Activated CD4-positive, alpha-beta memory T cell treated with anti-CD3 and anti-CD28 coated beads, Interleukin-2, amount 10 ng/mL, durations not matched to agents 7 days and 5 days (primary cell): ENCODE measurements around the gene AGBL1. TPM values are rescaled to one million over a fixed set of nuclear protein-coding genes. Genes with fewer than 3 reads are reported as not detected.

Experiments used
- CTCF ChIA-PET: fragments of 350-600 bp; sonication (Branson Sonifier 250); formaldehyde crosslinking; loops from one replicate; lab custom pipeline; 2021; ENCODE audit warnings: antibody characterized with exemption, inconsistent platforms; lab: Charles Lee
- POLR2A ChIA-PET: fragments of 350-600 bp; sonication (Branson Sonifier 250); formaldehyde crosslinking; loops from one replicate; lab custom pipeline; 2021; ENCODE audit warnings: antibody characterized with exemption; lab: Charles Lee
- DNase-seq: peaks from one replicate; pipeline ENCODE4 v3.0.0-alpha.2; 2020
- H3K27ac Mint-ChIP-seq: one replicate; pipeline ENCODE4 v1.8.0; 2021; ENCODE audit warnings: mild to moderate bottlenecking, mixed read lengths
- H3K27me3 Mint-ChIP-seq: one replicate; pipeline ENCODE4 v1.8.0; 2021; ENCODE audit warnings: mixed read lengths
- H3K36me3 Mint-ChIP-seq: one replicate; pipeline ENCODE4 v1.8.0; 2021; ENCODE audit warnings: low read depth, mixed read lengths
- H3K4me1 Mint-ChIP-seq: one replicate; pipeline ENCODE4 v1.8.0; 2021; ENCODE audit warnings: mixed read lengths
- H3K4me3 Mint-ChIP-seq: one replicate; pipeline ENCODE4 v1.8.0; 2021; ENCODE audit warnings: mild to moderate bottlenecking, mixed read lengths
- H3K9me3 Mint-ChIP-seq: one replicate; pipeline ENCODE4 v1.8.0; 2021; ENCODE audit warnings: mixed read lengths
- total RNA-seq, 2 experiments: library from RNA; stranded (reverse); gene quantifications; one replicate each; pipeline ENCODE4 v1.2.3, GENCODE V29; 2021

The AGBL1 gene
- total RNA-seq, 2 experiments from 2014 or later: not detected

GRCh38 chr15:86773736-86774135 is 694.1 kb downstream of the AGBL1 start:
- Mint-ChIP-seq H3K27me3 (no peaks in the 10 kb centered on the region), H3K4me3 (no peak overlapping the region), H3K9me3 (peaks cover 2% of the 10 kb centered on the region), H3K4me1 (no peaks in the 10 kb centered on the region), H3K36me3 (no peaks in the 10 kb centered on the region), H3K27ac (no peak overlapping the region)
- CTCF ChIA-PET: no interaction called here
- DNase-seq: no peak
- POLR2A ChIA-PET: no interaction called here

GRCh38 chr15:86776145-86776544 is 696.5 kb downstream of the AGBL1 start:
- no peaks in the 10 kb centered on the region for H3K27me3 Mint-ChIP-seq
- H3K27ac Mint-ChIP-seq: no peak overlapping the region
- no peak overlapping the region for H3K4me3 Mint-ChIP-seq
- no peaks in the 10 kb centered on the region for H3K36me3 Mint-ChIP-seq
- POLR2A ChIA-PET: no interaction called here
- CTCF ChIA-PET: no interaction called here
- peaks cover 2% of the 10 kb centered on the region for H3K9me3 Mint-ChIP-seq
- no peak for DNase-seq
- H3K4me1 Mint-ChIP-seq: no peaks in the 10 kb centered on the region

GRCh38 chr15:86796521-86796920 is 716.9 kb downstream of the AGBL1 start:
- no peaks in the 10 kb centered on the region for H3K36me3 Mint-ChIP-seq
- no peaks in the 10 kb centered on the region for H3K9me3 Mint-ChIP-seq
- H3K4me3 Mint-ChIP-seq: no peak overlapping the region
- no peaks in the 10 kb centered on the region for H3K27me3 Mint-ChIP-seq
- no peak overlapping the region for H3K27ac Mint-ChIP-seq
- no peaks in the 10 kb centered on the region for H3K4me1 Mint-ChIP-seq
- ChIA-PET CTCF (no interaction called here), POLR2A (no interaction called here)
- DNase-seq: no peak

DNA sequence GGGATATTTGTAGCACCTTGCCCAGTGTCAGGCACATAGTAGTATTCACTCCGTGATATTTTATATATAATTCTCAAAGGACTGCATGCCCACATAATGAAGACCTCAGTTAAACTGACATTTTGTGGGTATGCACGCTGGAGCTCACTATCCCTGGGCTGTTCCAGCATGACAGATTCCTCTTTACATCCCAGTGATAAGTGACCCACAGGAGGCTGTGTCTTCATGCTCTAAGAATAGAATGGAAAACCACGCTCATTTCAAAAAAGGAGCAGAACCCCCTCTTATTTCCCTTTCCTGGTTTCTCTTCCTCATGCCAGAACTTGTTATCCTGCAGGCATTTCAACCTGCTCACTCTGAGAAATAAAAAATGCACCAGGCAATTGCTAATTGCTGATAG is 717.5 kb downstream of the AGBL1 start:
- H3K9me3 Mint-ChIP-seq: no peaks in the 10 kb centered on the region
- no peaks in the 10 kb centered on the region for H3K36me3 Mint-ChIP-seq
- DNase-seq: no peak
- H3K4me3 Mint-ChIP-seq: no peak overlapping the region
- POLR2A ChIA-PET: no interaction called here
- H3K27me3 Mint-ChIP-seq: no peaks in the 10 kb centered on the region
- CTCF ChIA-PET: no interaction called here
- no peaks in the 10 kb centered on the region for H3K4me1 Mint-ChIP-seq
- H3K27ac Mint-ChIP-seq: no peak overlapping the region

GRCh38 chr15:86799226-86799625 is 719.6 kb downstream of the AGBL1 start:
- ChIA-PET POLR2A (no interaction called here), CTCF (no interaction called here)
- no peaks in the 10 kb centered on the region for H3K27me3 Mint-ChIP-seq
- no peak for DNase-seq
- H3K36me3 Mint-ChIP-seq: no peaks in the 10 kb centered on the region
- no peaks in the 10 kb centered on the region for H3K9me3 Mint-ChIP-seq
- no peak overlapping the region for H3K4me3 Mint-ChIP-seq
- no peaks in the 10 kb centered on the region for H3K4me1 Mint-ChIP-seq
- no peak overlapping the region for H3K27ac Mint-ChIP-seq

DNA sequence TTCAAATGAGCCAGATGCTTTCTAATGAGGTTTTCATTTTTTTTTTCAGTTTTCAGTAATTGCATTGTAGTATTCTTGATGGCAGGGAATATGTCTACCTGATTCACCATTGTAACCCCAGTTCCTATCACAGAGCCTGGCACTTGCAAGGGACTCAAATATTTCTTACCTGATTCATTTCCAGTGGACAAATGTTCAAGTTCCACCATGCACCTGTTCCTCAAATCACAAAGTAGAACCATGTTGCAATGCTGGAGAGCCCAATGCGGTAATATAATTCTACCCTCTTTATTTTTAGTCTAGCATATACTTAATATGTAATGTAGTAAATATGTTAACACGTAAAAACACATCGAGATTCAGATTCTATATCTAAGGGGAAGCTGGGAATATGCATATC is 722.6 kb downstream of the AGBL1 start:
- no peak for DNase-seq
- Mint-ChIP-seq H3K36me3 (no peaks in the 10 kb centered on the region), H3K9me3 (no peaks in the 10 kb centered on the region), H3K4me1 (no peaks in the 10 kb centered on the region), H3K27ac (no peak overlapping the region), H3K27me3 (no peaks in the 10 kb centered on the region), H3K4me3 (no peak overlapping the region)
- POLR2A ChIA-PET: no interaction called here
- CTCF ChIA-PET: no interaction called here

DNA sequence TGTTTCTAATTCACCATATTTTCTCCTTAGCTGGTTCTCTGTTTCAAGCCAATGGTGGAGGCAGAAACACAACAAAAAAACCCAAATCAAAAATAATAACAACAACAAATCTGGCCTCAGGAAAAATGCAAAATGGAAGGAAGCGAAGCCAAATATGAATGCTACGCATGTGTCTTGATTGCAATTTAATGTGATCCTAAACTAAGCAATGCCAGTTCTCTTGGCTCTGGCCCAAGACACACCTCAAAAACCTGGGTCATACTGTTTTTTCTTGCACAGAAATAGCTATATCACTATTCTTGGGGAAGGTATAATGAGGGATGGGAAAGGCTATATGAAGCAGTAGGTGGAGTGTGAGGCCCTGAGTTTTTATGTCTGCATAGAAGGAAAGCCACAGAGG is 724.7 kb downstream of the AGBL1 start:
- CTCF ChIA-PET: no interaction called here
- no peak for DNase-seq

DNA sequence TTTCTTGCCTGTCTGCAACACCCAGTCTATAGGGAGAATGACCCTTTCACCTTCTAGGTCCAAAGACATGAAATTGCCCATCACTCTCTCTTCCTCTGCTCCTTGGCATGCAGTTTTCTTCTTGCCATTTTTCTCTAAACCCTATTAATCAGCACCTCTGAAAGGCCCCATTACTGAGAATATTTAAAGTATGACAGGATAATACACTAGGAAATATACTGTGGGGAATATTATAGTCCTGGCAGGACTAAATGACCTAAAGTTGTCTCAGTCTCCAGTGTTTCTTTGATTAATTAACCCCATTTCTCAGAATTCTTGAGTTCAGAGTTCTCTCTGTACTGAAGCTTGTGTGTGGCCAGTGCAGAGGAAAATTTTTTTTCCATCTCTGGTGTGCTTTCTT is 730.7 kb downstream of the AGBL1 start:
- H3K4me1 Mint-ChIP-seq: no peaks in the 10 kb centered on the region
- DNase-seq: no peak
- POLR2A ChIA-PET: no interaction called here
- H3K36me3 Mint-ChIP-seq: no peaks in the 10 kb centered on the region
- no peaks in the 10 kb centered on the region for H3K9me3 Mint-ChIP-seq
- H3K4me3 Mint-ChIP-seq: no peak overlapping the region
- CTCF ChIA-PET: no interaction called here
- H3K27ac Mint-ChIP-seq: no peak overlapping the region
- no peaks in the 10 kb centered on the region for H3K27me3 Mint-ChIP-seq

More for the DNA sequence above, 724.7 kb downstream of the AGBL1 start:
- no peaks in the 10 kb centered on the region for H3K4me1 Mint-ChIP-seq
- POLR2A ChIA-PET: no interaction called here
- H3K27ac Mint-ChIP-seq: no peak overlapping the region
- no peaks in the 10 kb centered on the region for H3K9me3 Mint-ChIP-seq
- no peaks in the 10 kb centered on the region for H3K36me3 Mint-ChIP-seq
- H3K4me3 Mint-ChIP-seq: no peak overlapping the region
- H3K27me3 Mint-ChIP-seq: no peaks in the 10 kb centered on the region

DNA sequence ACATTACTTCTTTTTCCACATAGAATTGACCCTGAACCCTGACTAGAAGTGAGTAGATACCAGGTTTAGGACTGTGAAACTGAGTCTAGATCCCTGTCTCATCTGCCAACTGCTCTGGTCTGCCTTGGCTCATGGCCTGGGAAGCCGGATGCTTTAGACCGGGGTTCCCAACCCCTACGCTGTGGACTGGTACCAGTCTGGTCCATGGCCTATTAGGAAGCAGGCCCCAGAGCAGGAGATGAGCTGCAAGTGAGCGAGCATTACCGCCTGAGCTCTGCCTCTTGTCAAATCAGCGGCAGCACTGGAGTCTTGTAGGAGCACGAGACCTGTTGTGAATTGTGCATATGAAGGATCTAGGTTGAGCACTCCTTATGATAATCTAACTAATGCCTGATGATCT is 734.2 kb downstream of the AGBL1 start:
- H3K27me3 Mint-ChIP-seq: no peaks in the 10 kb centered on the region
- DNase-seq: no peak
- no peaks in the 10 kb centered on the region for H3K36me3 Mint-ChIP-seq
- H3K9me3 Mint-ChIP-seq: no peaks in the 10 kb centered on the region
- H3K4me3 Mint-ChIP-seq: no peak overlapping the region
- POLR2A ChIA-PET: no interaction called here
- no peaks in the 10 kb centered on the region for H3K4me1 Mint-ChIP-seq
- CTCF ChIA-PET: no interaction called here
- H3K27ac Mint-ChIP-seq: no peak overlapping the region

- ChIA-PET CTCF (no interaction called here), POLR2A (no interaction called here)
- Mint-ChIP-seq H3K9me3 (no peaks in the 10 kb centered on the region), H3K4me3 (no peak overlapping the region), H3K27me3 (no peaks in the 10 kb centered on the region), H3K4me1 (no peaks in the 10 kb centered on the region), H3K27ac (no peak overlapping the region), H3K36me3 (no peaks in the 10 kb centered on the region)
- DNase-seq: no peak
Measured at GRCh38 chr15:86829245-86829644, 749.6 kb downstream of the AGBL1 start.

GRCh38 chr15:86830304-86830703 is 750.6 kb downstream of the AGBL1 start:
- DNase-seq: no peak

GRCh38 chr15:86833595-86833994 is 753.9 kb downstream of the AGBL1 start:
- Mint-ChIP-seq H3K27me3 (no peaks in the 10 kb centered on the region), H3K36me3 (no peaks in the 10 kb centered on the region)

More at GRCh38 chr15:86830304-86830703, 750.6 kb downstream of the AGBL1 start:
- Mint-ChIP-seq H3K27me3 (no peaks in the 10 kb centered on the region), H3K9me3 (no peaks in the 10 kb centered on the region), H3K4me1 (no peaks in the 10 kb centered on the region), H3K27ac (no peak overlapping the region), H3K4me3 (no peak overlapping the region), H3K36me3 (no peaks in the 10 kb centered on the region)
- ChIA-PET CTCF (no interaction called here), POLR2A (no interaction called here)

GRCh38 chr15:86834115-86834863 is 754.6 kb downstream of the AGBL1 start:
- Mint-ChIP-seq H3K4me3 (no peak overlapping the region), H3K4me1 (no peaks in the 10 kb centered on the region), H3K27ac (no peak overlapping the region), H3K9me3 (no peaks in the 10 kb centered on the region), H3K27me3 (no peaks in the 10 kb centered on the region), H3K36me3 (no peaks in the 10 kb centered on the region)
- DNase-seq: no peak
- ChIA-PET CTCF (no interaction called here), POLR2A (no interaction called here)

More at GRCh38 chr15:86833595-86833994, 753.9 kb downstream of the AGBL1 start:
- no peak for DNase-seq
- Mint-ChIP-seq H3K4me1 (no peaks in the 10 kb centered on the region), H3K27ac (no peak overlapping the region), H3K9me3 (no peaks in the 10 kb centered on the region), H3K4me3 (no peak overlapping the region)
- ChIA-PET POLR2A (no interaction called here), CTCF (no interaction called here)

- no peaks in the 10 kb centered on the region for H3K4me1 Mint-ChIP-seq
- DNase-seq: no peak
Measured at GRCh38 chr15:86837294-86838061, 757.8 kb downstream of the AGBL1 start.

More at GRCh38 chr15:86837294-86838061, 757.8 kb downstream of the AGBL1 start:
- Mint-ChIP-seq H3K4me3 (no peak overlapping the region), H3K36me3 (no peaks in the 10 kb centered on the region), H3K27ac (no peak overlapping the region), H3K9me3 (no peaks in the 10 kb centered on the region), H3K27me3 (no peaks in the 10 kb centered on the region)
- POLR2A ChIA-PET: no interaction called here
- CTCF ChIA-PET: no interaction called here
